Measurements from ENCODE around the gene HEXIM1. TPM values are rescaled to one million over a fixed set of nuclear protein-coding genes. Genes with fewer than 3 reads are reported as not detected.

Gene HEXIM1
- total RNA-seq, 2 experiments from 2014 or later: 50.5 to 50.9 TPM

DNA sequence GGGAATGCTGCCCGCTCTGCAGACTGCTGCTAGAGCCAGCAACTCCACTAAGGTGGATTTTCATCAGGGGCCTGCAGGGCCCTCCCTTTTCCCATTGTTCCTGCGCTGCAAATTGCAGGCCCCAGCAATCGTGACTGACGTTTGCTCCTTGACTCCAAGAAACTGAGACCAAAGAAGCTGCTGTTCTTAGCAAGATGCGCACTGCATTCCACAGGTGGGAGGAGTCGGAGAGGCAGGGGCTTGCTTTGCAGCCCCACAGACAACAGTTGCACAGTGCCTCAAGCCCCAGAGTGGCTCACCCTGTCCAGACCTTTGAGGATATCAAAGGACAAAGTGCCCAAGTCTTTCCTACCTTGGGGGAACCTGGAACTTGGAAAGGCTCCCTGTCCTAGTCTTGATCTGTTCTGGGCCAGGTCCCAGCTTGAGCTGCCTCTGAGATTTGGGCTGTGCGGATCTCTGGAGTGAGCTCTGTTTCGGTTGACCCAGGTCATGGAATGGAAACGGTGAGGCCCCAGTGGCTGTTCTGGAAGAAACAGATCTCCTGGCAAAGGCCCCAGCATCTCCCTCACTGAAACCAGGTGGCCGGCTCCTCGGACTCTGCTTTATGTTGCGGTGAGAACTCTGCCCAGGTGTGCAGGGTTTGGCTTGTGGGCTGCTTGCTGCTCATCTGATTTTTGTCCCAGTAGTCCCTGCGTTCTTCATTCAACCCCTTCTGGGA is 40.8 kb upstream of the HEXIM1 start:
- POLR2A ChIA-PET: no interaction called here

DNA sequence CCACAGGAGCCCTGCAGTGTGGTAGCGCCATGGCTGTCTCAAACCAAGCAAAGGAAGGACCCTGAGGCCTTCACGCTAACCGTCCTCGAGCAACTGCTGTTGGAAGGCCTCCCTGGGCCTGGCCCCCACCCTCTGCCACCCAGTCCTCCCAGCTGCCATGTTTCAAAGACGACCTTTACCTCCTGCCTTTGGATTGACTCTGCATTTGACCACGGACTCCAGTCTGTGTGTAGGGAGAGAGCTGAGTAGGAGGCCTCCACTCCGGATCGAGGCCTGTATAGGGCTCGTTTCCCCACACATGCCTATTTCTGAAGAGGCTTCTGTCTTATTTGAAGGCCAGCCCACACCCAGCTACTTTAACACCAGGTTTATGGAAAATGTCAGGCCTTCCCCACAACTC is 40.2 kb upstream of the HEXIM1 start:
- no peaks in the 10 kb centered on the region for H3K27me3 Mint-ChIP-seq
- no peak overlapping the region for H3K4me3 Mint-ChIP-seq
- H3K36me3 Mint-ChIP-seq (ENCODE audit: low read depth): peaks cover 41% of the 10 kb centered on the region
- H3K9me3 ChIP-seq (ENCODE audit: control insufficient read depth in 1 of 2, insufficient read depth in 1 of 2, low read length in 2 of 2): no peaks in the 10 kb centered on the region
- DNase-seq (no peak), ATAC-seq (ENCODE audit: poor library complexity) (no peak)
- CTCF ChIA-PET: interaction anchor here (1.8 kb wide), 1 partner anchor 27 kb away, joined by 4 read pairs; the partner anchor contains the start of gene ACBD4
- no peaks in the 10 kb centered on the region for H3K4me1 ChIP-seq (ENCODE audit: insufficient read depth, low read length)
- no peaks in the 10 kb centered on the region for H3K9me3 Mint-ChIP-seq
- H3K27ac ChIP-seq (ENCODE audit: low read depth in 1 of 2, low read length in 2 of 2): no peak overlapping the region
- H3K36me3 ChIP-seq (ENCODE audit: insufficient read depth, low read length): peaks cover 53% of the 10 kb centered on the region
- no peak overlapping the region for H3K4me3 ChIP-seq (ENCODE audit: low read length)
- intact Hi-C loops (cut with DNase I, micrococcal nuclease): no loop called here
- no peaks in the 10 kb centered on the region for H3K27me3 ChIP-seq (ENCODE audit: control insufficient read depth in 1 of 2, insufficient read depth in 2 of 2, low read length in 2 of 2)
- TF ChIP-seq, protein P1, sequence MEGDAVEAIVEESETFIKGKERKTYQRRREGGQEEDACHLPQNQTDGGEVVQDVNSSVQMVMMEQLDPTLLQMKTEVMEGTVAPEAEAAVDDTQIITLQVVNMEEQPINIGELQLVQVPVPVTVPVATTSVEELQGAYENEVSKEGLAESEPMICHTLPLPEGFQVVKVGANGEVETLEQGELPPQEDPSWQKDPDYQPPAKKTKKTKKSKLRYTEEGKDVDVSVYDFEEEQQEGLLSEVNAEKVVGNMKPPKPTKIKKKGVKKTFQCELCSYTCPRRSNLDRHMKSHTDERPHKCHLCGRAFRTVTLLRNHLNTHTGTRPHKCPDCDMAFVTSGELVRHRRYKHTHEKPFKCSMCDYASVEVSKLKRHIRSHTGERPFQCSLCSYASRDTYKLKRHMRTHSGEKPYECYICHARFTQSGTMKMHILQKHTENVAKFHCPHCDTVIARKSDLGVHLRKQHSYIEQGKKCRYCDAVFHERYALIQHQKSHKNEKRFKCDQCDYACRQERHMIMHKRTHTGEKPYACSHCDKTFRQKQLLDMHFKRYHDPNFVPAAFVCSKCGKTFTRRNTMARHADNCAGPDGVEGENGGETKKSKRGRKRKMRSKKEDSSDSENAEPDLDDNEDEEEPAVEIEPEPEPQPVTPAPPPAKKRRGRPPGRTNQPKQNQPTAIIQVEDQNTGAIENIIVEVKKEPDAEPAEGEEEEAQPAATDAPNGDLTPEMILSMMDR (IDR thresholded peaks at IDR 0.05): no peak
- no peak overlapping the region for H3K27ac Mint-ChIP-seq
- POLR2A ChIA-PET: no interaction called here
- H3K4me1 Mint-ChIP-seq (ENCODE audit: low read depth): no peaks in the 10 kb centered on the region

More for the DNA sequence above, 40.8 kb upstream of the HEXIM1 start:
- Histone ChIP-seq H3K9me3 (ENCODE audit: control insufficient read depth in 1 of 2, insufficient read depth in 1 of 2, low read length in 2 of 2) (no peaks in the 10 kb centered on the region), H3K27me3 (ENCODE audit: control insufficient read depth in 1 of 2, insufficient read depth in 2 of 2, low read length in 2 of 2) (no peaks in the 10 kb centered on the region), H3K36me3 (ENCODE audit: insufficient read depth, low read length) (peaks cover 59% of the 10 kb centered on the region), H3K4me3 (ENCODE audit: low read length) (no peak overlapping the region), H3K4me1 (ENCODE audit: insufficient read depth, low read length) (no peaks in the 10 kb centered on the region), H3K27ac (ENCODE audit: low read depth in 1 of 2, low read length in 2 of 2) (no peak overlapping the region)
- H3K36me3 Mint-ChIP-seq (ENCODE audit: low read depth): peaks cover 47% of the 10 kb centered on the region
- ATAC-seq (ENCODE audit: poor library complexity) (no peak), DNase-seq (no peak)
- TF ChIP-seq, protein P1 (IDR thresholded peaks at IDR 0.05): no peak
- CTCF ChIA-PET: interaction anchor here (1.8 kb wide), 1 partner anchor 28 kb away, joined by 4 read pairs; the partner anchor contains the start of gene ACBD4
- no peaks in the 10 kb centered on the region for H3K4me1 Mint-ChIP-seq (ENCODE audit: low read depth)
- no peaks in the 10 kb centered on the region for H3K27me3 Mint-ChIP-seq
- H3K9me3 Mint-ChIP-seq: no peaks in the 10 kb centered on the region
- intact Hi-C loops (cut with DNase I, micrococcal nuclease): no loop called here
- H3K4me3 Mint-ChIP-seq: no peak overlapping the region
- no peak overlapping the region for H3K27ac Mint-ChIP-seq

DNA sequence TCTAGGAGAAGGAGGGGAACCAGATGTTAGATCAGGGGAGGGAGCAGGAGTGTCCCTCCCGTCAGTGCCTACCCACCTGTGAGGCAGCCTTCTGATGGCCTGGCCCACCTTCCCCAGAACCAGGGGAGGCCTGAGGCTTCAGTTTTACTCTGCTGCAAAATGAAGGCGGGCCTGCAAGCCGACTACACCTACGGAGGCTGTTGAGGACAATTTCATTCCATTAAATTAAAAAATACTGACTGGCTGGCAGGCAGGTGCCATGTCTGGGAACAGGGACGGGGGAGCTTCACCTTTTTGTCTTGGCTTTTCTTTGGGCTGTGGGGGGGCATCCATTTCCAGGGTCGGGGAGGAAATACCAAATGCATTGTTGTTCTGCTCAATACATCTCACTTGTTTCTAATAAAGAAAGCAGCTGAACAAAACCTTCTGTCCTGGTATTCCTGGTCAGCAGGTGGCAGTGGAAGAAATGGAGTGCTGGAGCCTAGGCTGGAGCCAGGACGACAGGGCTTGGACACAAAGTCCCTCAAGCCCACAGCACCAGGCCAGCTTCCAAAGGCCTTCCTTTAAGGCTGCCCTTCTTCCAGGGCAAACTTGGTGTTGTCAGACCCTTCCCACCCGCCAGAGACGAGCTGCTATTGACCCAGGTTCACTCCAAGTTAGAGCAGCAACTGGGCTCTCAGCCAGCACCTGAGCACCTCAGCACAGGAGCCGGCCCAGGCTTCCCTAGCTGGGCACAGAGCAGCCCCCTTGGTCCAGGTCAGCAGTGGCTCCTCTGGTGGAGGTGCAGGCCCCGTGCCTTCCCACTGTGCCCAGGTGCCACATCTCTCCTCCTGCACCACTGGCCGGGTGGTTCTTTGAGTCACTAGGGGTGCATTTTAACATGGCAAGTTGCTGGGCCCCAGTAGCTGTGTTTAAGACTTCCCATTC is 39.4 kb upstream of the HEXIM1 start:
- H3K27ac ChIP-seq (ENCODE audit: low read depth in 1 of 2, low read length in 2 of 2): no peak overlapping the region
- H3K27me3 ChIP-seq (ENCODE audit: control insufficient read depth in 1 of 2, insufficient read depth in 2 of 2, low read length in 2 of 2): no peaks in the 10 kb centered on the region
- TF ChIP-seq, protein P1 (IDR thresholded peaks at IDR 0.05): no peak
- Mint-ChIP-seq H3K4me1 (ENCODE audit: low read depth) (no peaks in the 10 kb centered on the region), H3K4me3 (no peak overlapping the region), H3K27me3 (no peaks in the 10 kb centered on the region), H3K36me3 (ENCODE audit: low read depth) (peaks cover 33% of the 10 kb centered on the region), H3K9me3 (no peaks in the 10 kb centered on the region), H3K27ac (no peak overlapping the region)
- peaks cover 45% of the 10 kb centered on the region for H3K36me3 ChIP-seq (ENCODE audit: insufficient read depth, low read length)
- no peaks in the 10 kb centered on the region for H3K9me3 ChIP-seq (ENCODE audit: control insufficient read depth in 1 of 2, insufficient read depth in 1 of 2, low read length in 2 of 2)
- POLR2A ChIA-PET: no interaction called here
- intact Hi-C loops (cut with DNase I, micrococcal nuclease): no loop called here
- H3K4me3 ChIP-seq (ENCODE audit: low read length): no peak overlapping the region
- CTCF ChIA-PET: interaction anchor here (0.9 to 1.8 kb wide), 2 partner anchors 9 to 27 kb away, joined by 3 to 4 read pairs; partner anchors contain the start of gene ACBD4
- no peak for ATAC-seq (ENCODE audit: poor library complexity)
- no peak for DNase-seq
- H3K4me1 ChIP-seq (ENCODE audit: insufficient read depth, low read length): no peaks in the 10 kb centered on the region

Data from CD4-positive, alpha-beta T cell (primary cell).